DMS 273 (cell line): ENCODE measurements around the gene AGAP3.

Source experiments
- DNase-seq: peaks from one replicate; lab custom pipeline; 2025; ENCODE audit not compliant: unreplicated experiment; lab: John Stamatoyannopoulos, UW

The AGAP3 gene

GRCh38 chr7:151073990-151074389, 12.3 kb upstream of the AGAP3 start:
- DNase-seq, result no peak

DNA sequence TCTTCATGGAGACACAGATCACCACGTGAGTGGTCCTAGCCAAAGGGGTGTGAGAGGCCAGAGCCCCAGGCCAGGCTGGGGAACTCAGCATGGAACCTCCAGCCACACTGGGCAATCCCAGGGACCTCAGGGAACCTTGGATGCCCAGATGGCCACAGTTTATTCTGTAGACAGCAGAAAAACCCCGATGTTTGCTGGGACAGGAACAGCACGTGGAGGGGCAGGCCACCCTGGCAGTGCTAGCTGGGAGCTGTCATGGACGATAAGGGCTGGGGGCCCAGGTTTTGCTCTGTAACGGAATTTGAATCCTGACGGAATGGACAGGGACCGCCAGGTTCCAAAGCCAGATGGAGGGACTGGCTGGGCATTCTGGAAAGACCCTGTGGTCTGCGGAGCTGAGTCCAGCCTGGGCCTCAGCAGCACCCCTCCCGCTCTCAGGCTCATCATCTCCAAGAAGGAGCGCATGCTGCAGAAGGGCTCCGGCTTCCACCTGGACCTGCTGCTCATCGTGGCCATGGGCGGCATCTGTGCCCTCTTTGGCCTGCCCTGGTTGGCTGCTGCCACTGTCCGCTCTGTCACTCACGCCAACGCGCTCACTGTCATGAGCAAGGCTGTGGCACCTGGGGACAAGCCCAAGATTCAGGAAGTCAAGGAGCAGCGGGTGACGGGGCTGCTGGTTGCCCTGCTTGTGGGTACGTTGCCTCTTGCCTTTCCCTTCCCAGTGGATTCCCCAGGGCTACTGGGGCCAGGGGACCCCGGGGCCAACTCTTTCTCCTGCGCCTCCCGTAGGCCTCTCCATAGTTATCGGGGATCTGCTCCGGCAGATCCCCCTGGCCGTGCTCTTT, 11.2 kb upstream of the AGAP3 start:
- DNase-seq, result no peak

DNA sequence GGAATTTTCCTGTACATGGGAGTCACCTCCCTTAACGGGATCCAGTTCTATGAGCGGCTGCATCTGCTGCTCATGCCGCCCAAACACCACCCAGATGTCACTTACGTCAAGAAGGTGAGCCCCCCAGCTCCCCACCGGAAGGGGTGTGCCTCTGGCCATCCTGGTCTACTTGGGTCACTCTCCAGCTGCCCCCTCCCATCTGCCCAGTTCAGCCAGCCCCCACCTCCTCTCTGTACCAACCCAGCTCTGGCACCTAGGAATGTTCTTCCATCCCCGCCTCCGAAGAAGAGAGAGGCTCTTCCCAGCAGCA, 10.7 kb upstream of the AGAP3 start:
- DNase-seq, result no peak

GRCh38 chr7:151075978-151076426, 10.3 kb upstream of the AGAP3 start:
- DNase-seq, result no peak

GRCh38 chr7:151076863-151077704, 9.2 kb upstream of the AGAP3 start:
- peak; percentile 72 for DNase-seq

- DNase-seq, result no peak
Observed at GRCh38 chr7:151077705-151078232, 8.5 kb upstream of the AGAP3 start.

GRCh38 chr7:151078233-151079040, 7.8 kb upstream of the AGAP3 start:
- DNase-seq, result no peak

DNA sequence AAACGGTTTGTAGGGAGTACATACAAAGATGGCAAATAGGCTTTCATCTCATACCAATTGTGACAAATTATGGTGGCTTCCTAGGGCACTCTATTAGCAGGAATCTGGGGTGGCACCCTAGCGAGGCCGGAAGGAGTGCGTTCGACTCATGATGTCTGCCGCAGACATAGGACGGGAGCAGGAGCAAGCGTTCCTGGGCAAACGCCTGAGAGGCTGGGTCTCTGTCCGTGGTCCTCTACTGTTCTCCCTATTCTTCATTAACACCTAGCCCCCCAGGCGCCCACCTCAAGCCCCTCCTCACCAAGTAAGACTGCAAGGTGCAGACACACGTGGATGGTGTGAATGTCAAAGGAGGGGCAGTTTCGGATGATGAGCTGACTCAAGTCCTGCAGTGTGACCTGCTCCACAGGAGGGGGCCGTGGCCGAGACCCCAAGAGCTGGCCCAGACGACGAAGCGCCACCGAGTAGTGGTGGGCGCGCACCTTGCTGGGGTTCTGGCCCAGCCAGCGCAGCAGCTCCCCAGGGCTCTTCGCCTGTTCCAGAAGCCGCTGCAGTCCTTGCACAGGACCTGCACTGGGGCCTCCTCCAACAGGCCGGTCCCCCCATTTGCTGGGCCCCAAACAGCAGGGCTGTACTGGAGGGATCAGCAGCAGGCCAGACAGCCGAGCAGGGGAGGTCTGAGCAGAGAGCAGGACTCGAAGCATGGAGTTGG, 6.9 kb upstream of the AGAP3 start:
- no peak for DNase-seq

GRCh38 chr7:151080067-151080521, 6.2 kb upstream of the AGAP3 start:
- peak; percentile 68 for DNase-seq

GRCh38 chr7:151080522-151081169, 5.6 kb upstream of the AGAP3 start, which contains the start of gene FASTK:
Gene FASTK, minus strand, starts transcription at chr7:151080809. Its CDS starts 43 bp downstream, at chr7:151080766.
- DNase-seq, result peak; percentile 98

DNA sequence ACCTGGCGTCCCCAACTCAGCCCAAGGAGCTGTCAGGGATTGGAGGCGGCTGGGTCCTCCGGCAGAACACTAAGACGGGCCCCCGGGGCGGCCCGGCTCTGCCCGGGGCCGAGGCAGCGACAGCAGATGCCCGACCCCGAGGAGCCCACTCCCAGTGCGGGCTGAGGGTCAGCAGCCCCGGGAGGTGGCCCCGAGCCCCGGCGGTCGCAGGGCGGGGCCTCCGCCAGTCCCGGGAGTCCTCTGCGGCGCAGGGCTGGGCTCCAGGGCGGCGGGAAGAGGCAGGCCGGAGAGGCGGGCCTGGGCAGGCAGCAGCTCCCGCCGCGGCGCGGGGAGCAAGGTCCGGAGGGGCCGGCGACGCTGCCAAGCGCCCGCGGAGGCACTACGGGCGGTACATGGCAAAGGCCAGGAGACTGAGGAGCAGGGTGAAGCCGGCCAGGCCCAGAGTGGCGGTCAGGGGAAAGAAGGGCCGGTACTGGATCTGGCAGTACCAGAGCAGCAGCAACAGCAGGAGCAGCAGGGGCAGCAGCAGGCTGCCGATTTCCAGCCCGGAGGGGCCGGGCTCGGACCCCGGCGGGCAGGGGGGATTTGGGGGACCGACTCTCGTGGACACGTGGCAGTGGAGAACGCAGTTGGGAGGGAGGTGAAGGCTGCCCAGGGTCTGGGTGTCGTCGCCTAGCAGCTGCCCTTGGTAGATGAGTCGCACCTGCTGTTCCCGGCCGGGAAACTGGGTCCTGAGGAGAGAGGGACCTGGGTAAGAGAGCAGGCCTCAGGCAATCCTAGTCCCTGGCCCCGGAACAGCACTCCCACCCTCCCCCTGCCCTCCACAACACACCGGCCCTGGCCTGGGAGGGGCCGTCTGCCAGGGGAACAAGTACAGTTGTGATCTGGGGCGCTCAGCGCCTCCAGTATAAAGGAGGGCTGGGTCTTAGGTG, 4.8 kb upstream of the AGAP3 start:
- DNase-seq, result peak; percentile 85

DNA sequence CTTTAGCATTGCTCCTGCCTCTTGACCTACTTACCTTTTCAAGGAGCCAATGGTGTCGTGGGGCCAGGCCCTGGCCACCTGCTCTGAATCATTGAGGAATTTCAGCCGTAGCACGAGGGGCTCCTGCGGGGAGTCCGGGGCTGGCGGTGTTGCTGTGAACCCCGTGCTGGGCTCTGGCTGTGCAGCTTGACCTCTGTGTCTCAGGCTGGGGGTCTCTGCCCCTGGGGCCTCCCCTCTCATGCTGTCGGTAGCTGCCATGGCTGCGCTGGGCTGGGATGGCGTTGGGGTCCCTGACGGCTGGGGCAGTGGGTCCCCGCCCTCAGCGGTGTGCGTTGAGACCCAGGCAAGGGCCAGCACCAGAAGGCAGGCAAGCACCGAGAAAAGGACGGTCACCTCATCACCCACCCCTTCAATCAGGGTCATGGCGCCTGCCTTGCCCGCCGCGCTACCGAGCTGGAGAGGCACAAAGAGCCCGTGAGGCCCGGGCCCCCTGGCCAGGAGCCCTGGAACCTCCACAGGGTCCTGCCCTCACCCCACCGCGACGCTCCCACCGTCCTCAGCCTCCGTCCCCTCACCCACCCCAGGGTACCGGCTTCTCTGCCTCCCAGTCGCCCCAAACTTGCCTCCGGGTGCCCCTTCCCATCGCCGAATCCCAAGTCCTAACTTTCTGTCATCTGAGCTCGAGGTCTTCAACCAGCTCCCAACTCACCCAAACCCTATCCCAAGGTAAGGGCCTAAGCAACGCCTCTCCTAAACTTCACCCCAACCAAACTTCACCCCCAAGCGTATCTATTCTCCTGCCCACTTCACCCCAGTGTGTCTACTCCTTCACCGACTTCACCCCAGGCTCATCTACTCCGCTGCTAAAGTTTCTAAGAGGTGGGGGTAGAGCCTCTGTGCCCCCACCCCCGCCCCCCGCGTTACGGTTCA, 3.9 kb upstream of the AGAP3 start:
- DNase-seq, result no peak

DNA sequence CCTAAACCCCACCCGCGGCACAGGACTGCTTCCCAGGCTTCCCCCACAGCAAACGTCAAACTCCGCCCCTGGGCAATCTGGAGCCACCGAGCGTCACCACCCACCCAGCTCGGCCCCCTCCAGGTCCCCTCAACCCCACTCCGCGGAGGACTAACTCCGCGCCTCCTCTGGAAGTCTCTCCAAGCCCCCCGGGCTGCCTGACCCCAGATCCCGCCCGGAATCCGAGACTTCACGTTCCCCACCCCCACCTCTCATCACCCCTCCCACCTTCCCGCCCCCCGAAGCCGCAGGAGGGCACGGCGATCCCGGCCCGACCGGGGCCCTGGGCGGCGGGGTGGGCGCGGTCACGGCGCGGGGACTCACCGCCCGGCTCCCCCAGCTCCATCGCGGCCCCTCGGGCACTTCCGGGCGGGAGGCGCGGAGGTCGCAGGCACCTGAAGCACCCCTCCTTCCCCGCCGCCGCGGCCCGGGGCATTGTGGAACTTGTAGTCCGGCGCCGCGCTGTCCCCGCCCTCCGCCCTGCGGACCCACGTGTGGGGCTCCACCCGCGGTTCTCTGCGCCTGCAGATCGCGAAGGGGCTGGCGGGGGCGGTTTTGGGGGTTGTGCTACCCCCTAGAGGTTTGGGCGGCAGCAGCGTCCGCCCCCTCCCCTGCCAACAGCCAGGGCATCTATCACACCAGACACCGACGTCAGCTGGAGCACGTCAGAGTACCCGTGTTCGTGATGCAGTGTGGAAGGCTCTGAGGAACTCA, 3.0 kb upstream of the AGAP3 start, which contains the start of gene TMUB1:
TMUB1 (minus strand) TSS at position 423 of the 753 bp plus-strand sequence. CDS start 930 bp downstream, outside the sequence.
- peak; percentile 91 for DNase-seq

DNA sequence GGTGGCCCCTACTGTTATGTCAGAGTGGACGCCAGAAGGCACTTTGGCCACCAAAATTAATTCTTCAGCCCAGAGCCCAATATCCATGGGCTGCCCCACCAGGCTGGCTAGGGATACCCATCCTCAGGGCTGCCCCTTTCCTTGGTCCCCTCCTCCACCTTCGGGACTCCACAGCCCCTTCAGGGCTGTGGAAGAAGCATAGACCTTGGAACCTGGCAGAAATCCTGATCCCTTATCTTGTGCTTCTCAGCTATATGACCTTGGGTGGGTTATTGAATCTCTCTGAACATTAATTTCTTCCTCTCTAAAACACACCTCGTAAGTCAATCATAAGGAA, 2.5 kb upstream of the AGAP3 start:
- DNase-seq, result peak; percentile 65

GRCh38 chr7:151085329-151085690, 965 bp upstream of the AGAP3 start:
- DNase-seq, result no peak

- DNase-seq, result peak; percentile 80
Observed at GRCh38 chr7:151086802-151087244, 548 bp downstream of the AGAP3 start.
